Neutrophil (primary cell): ENCODE data around the gene EXOC3L2.

Source experiments
- H3K27ac ChIP-seq: fragments of 200-600 bp; sonication (generic); 2 replicates; pipeline ENCODE4 v1.5.1; 2016; ENCODE audit warnings: mild to moderate bottlenecking, moderate library complexity
- H3K27me3 ChIP-seq: fragments of 200-600 bp; sonication (generic); 2 replicates; pipeline ENCODE4 v1.6.0; 2016; ENCODE audit warnings: mild to moderate bottlenecking
- H3K36me3 ChIP-seq: fragments of 200-600 bp; sonication (generic); 2 replicates; pipeline ENCODE4 v1.5.1; 2017
- H3K4me1 ChIP-seq, 2 experiments: fragments of 200-600 bp in 1 of 2; sonication (generic) in 1 of 2; 1 replicate in 1 of 2; 2 replicates in 1 of 2; pipeline versions ENCODE4 v1.5.1 to v1.6.1; 2013 to 2016; ENCODE audit warnings: low read depth in 1 of 2, low read length in 1 of 2, mild to moderate bottlenecking in 1 of 2, moderate library complexity in 1 of 2; ENCODE audit not compliant: control insufficient read depth in 1 of 2, insufficient read depth in 1 of 2
- H3K4me3 ChIP-seq, 2 experiments: fragments of 200-600 bp in 1 of 2; sonication (generic) in 1 of 2; 1 replicate in 1 of 2; 2 replicates in 1 of 2; pipeline ENCODE4 v1.5.1; 2013 to 2016; ENCODE audit warnings: low read depth in 1 of 2, low read length in 1 of 2, mild to moderate bottlenecking in 1 of 2, moderate library complexity in 1 of 2
- H3K9me3 ChIP-seq: fragments of 200-600 bp; sonication (generic); 2 replicates; pipeline ENCODE4 v1.5.1; 2016
- CTCF ChIP-seq: fragments of 200-600 bp; sonication (generic); IDR thresholded peaks from 2 replicates; pipeline ENCODE4 v1.5.1; 2016; ENCODE audit warnings: antibody characterized with exemption

Gene EXOC3L2

GRCh38 chr19:45178262-45179071 is 66.7 kb downstream of the EXOC3L2 start, which contains the start of gene BLOC1S3:
Gene BLOC1S3 (plus strand): TSS chr19:45178784. CDS start chr19:45179297, 513 bp downstream.
- peak; percentile 12 for TF ChIP-seq CTCF
- peaks cover 74 to 76% of the 10 kb centered on the region in 2 experiments for H3K4me1 ChIP-seq
- H3K9me3 ChIP-seq, result no peaks in the 10 kb centered on the region
- peak within 1 kb of the TSS; percentile 80 to 87 for H3K4me3 ChIP-seq
- no peaks in the 10 kb centered on the region for H3K27me3 ChIP-seq
- peak within 1 kb of the TSS; percentile 96 for H3K27ac ChIP-seq
- H3K36me3 ChIP-seq, result no peaks in the 10 kb centered on the region

- peaks cover 70 to 71% of the 10 kb centered on the region in 2 experiments for H3K4me1 ChIP-seq
- TF ChIP-seq CTCF, result no peak
Observed at GRCh38 chr19:45177817-45178261, 67.4 kb downstream of the EXOC3L2 start, which contains the start of gene TRAPPC6A. Gene TRAPPC6A (minus strand): TSS chr19:45178237. CDS start chr19:45178218, 19 bp downstream.

GRCh38 chr19:45175515-45176345 is 69.5 kb downstream of the EXOC3L2 start:
- no peaks in the 10 kb centered on the region for H3K27me3 ChIP-seq
- H3K36me3 ChIP-seq, result no peaks in the 10 kb centered on the region
- peaks cover 74 to 78% of the 10 kb centered on the region in 2 experiments for H3K4me1 ChIP-seq
- TF ChIP-seq CTCF, result no peak
- no peak overlapping the region for H3K4me3 ChIP-seq
- H3K27ac ChIP-seq, result peak overlapping the region; percentile 96
- H3K9me3 ChIP-seq, result no peaks in the 10 kb centered on the region

More at GRCh38 chr19:45177817-45178261, 67.4 kb downstream of the EXOC3L2 start, which contains the start of gene TRAPPC6A:
- no peaks in the 10 kb centered on the region for H3K9me3 ChIP-seq
- no peaks in the 10 kb centered on the region for H3K36me3 ChIP-seq
- H3K27ac ChIP-seq, result peak within 1 kb of the TSS; percentile 96
- H3K4me3 ChIP-seq, result peak within 1 kb of the TSS; percentile 80 to 87
- H3K27me3 ChIP-seq, result no peaks in the 10 kb centered on the region

- Histone ChIP-seq H3K4me3 (no peak overlapping the region), H3K9me3 (no peaks in the 10 kb centered on the region), H3K27me3 (no peaks in the 10 kb centered on the region), H3K4me1 (peaks cover 77 to 79% of the 10 kb centered on the region in 2 experiments), H3K36me3 (no peaks in the 10 kb centered on the region), H3K27ac (no peak overlapping the region)
- TF ChIP-seq CTCF, result no peak
Observed at GRCh38 chr19:45173816-45174215, 71.4 kb downstream of the EXOC3L2 start.

GRCh38 chr19:45172611-45173208 is 72.5 kb downstream of the EXOC3L2 start:
- H3K4me1 ChIP-seq, result peaks cover 82 to 86% of the 10 kb centered on the region in 2 experiments
- H3K27ac ChIP-seq, result no peak overlapping the region
- H3K27me3 ChIP-seq, result no peaks in the 10 kb centered on the region
- no peak for TF ChIP-seq CTCF
- H3K36me3 ChIP-seq, result no peaks in the 10 kb centered on the region
- no peak overlapping the region for H3K4me3 ChIP-seq
- H3K9me3 ChIP-seq, result no peaks in the 10 kb centered on the region
